ENCODE measurements around the gene SCNN1A. TPM values are rescaled to one million over a fixed set of nuclear protein-coding genes. Genes with fewer than 3 reads are reported as not detected.

SCNN1A gene
- total and polyA plus RNA-seq, 4 donors = 86.6 to 312 (median 125) TPM

DNA sequence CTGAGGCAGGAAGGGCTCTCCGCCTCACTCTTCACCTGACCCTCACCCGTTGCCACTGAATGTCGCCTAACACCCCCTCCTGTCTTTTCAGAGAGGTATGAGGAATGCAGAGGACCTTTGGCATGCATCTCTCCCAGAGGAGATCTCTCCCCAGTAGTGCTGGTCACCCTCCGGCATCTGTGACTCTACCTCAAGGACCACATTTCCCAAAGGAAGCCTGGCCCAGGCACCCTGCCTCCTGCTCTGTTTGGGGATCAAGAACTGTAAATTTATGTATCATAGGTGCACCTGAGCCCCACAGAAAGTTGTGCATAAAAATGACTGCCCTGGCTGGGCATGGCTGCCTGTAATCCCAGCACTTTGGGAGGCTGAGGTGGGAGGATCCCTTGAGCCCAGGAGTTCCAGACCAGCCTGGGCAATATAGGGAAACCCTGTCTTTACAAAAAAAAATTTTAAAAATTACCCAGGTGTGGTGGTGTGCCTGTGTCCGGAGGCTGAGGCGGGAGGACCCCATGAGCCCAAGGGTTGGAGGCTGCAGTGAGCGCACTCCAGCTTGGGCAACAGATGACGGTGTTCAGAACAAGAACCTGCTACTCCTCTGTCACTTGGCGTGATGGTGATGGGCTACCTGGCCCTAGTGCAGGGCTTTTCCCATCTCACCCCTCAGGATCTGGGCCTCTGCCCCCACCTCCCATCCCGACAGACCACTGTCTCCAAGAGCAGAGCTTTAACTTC is 47.2 kb downstream of the SCNN1A start:
- ATAC-seq (ENCODE audit: insufficient read depth, low FRiP score) (no peak), DNase-seq (no peak)
- TF ChIP-seq, protein P1, sequence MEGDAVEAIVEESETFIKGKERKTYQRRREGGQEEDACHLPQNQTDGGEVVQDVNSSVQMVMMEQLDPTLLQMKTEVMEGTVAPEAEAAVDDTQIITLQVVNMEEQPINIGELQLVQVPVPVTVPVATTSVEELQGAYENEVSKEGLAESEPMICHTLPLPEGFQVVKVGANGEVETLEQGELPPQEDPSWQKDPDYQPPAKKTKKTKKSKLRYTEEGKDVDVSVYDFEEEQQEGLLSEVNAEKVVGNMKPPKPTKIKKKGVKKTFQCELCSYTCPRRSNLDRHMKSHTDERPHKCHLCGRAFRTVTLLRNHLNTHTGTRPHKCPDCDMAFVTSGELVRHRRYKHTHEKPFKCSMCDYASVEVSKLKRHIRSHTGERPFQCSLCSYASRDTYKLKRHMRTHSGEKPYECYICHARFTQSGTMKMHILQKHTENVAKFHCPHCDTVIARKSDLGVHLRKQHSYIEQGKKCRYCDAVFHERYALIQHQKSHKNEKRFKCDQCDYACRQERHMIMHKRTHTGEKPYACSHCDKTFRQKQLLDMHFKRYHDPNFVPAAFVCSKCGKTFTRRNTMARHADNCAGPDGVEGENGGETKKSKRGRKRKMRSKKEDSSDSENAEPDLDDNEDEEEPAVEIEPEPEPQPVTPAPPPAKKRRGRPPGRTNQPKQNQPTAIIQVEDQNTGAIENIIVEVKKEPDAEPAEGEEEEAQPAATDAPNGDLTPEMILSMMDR (IDR thresholded peaks at IDR 0.05; ENCODE audit: control extremely low read depth, extremely low read depth) = no peak
- H3K9ac ChIP-seq (ENCODE audit: insufficient read depth in 1 of 2, low read length in 2 of 2) = no peak overlapping the region
- peak overlapping the region in 1 of 2 donors; percentile 34 for H3K27ac ChIP-seq (ENCODE audit: low read depth in 1 of 2, low read length in 1 of 2)
- H3K36me3 ChIP-seq (ENCODE audit: control insufficient read depth in 4 of 4, insufficient read depth in 4 of 4, low read length in 4 of 4) = peaks cover 31 to 51% (median 33%) of the 10 kb centered on the region in 4 donors
- H3K4me3 ChIP-seq = no peak overlapping the region
- H3K27me3 ChIP-seq (ENCODE audit: control insufficient read depth in 3 of 3, insufficient read depth in 3 of 3, low read length in 2 of 3) = no peaks in the 10 kb centered on the region
- WGBS, 2 donors = 77 to 83% methylated on average over 10 of the region's 10 CpGs
- no peaks in the 10 kb centered on the region for H3K9me3 ChIP-seq (ENCODE audit: control insufficient read depth in 4 of 4, insufficient read depth in 3 of 4, low read length in 3 of 4)
- peaks cover 3 to 23% (median 5%) of the 10 kb centered on the region in 5 donors for H3K4me1 ChIP-seq (ENCODE audit: control insufficient read depth in 5 of 5, insufficient read depth in 5 of 5, low read length in 5 of 5)

DNA sequence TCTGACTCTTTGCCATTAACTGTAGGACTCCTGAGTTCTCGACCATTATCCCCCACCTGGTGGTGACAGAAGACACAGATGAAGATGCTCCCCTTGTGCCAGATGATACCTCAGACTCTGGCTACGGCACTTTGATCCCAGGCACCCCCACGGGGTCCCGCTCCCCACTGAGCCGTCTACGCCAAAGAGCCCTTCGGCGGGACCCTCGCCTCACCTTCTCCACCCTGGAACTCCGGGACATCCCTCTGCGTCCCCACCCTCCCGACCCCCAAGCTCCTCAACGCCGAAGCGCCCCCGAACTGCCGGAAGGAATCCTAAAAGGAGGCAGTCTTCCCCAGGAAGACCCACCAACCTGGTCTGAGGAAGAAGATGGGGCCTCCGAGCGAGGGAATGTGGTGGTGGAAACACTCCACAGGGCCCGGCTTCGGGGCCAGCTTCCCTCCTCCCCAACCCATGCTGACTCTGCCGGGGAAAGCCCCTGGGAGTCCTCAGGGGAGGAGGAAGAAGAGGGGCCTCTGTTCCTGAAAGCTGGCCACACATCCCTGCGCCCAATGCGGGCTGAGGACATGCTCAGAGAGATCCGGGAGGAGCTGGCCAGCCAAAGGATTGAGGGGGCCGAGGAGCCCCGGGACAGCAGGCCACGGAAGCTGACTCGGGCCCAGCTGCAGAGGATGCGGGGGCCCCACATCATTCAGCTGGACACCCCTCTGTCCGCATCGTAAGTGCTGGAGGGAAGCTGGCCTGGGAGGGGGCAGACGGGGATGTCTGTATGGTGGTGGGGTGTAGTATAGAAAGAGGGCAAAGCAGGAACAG is 47.9 kb downstream of the SCNN1A start:
- DNase-seq = no peak

DNA sequence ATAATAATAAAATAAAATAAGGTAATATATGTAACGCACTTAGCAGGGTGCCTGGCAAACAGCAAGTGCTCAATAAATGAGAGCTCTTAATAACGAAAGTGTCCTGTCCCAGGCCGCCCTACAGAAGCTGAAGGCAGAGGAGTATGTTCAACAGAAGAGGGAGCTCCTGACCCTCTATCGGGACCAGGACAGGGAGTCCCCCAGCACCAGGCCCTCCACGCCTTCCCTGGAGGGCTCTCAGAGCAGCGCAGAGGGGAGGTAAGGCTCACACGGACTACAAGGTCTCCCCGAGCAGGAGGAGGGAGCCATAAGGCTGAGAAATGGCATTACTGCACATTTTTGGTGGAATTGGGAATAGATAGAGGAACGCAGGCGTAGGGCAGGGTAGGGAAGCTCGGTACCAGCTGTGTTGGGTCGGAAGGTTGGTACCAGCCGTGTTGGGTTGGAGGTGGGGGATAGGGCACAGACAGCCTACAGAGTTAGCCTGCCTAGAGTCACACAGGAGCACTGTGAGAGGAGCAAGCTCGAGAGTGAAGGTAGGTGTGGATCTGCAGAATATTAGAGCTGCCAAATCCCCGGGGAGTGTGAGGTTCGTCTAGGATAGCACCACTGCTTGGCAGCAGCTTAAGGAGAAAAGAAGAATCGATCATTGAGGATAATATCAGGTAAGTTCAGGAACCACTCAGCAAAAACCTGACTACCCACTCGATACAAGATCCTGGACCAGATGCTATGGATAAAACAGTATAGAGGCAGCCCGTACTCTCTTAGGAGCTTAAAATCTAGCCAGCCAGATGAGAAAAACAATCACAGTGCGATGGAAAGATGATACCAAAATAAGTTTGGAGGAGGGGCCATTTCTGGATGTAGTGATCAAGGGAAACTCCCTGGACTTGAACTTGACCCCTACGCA is 48.8 kb downstream of the SCNN1A start:
- H3K27ac ChIP-seq (ENCODE audit: low read depth in 1 of 2, low read length in 1 of 2) = peak overlapping the region in 1 of 2 donors; percentile 54

More for the DNA sequence above, 47.9 kb downstream of the SCNN1A start:
- Histone ChIP-seq H3K36me3 (ENCODE audit: control insufficient read depth in 4 of 4, insufficient read depth in 4 of 4, low read length in 4 of 4) (peaks cover 25 to 44% (median 27%) of the 10 kb centered on the region in 4 donors), H3K9ac (ENCODE audit: insufficient read depth in 1 of 2, low read length in 2 of 2) (no peak overlapping the region), H3K27me3 (ENCODE audit: control insufficient read depth in 3 of 3, insufficient read depth in 3 of 3, low read length in 2 of 3) (no peaks in the 10 kb centered on the region), H3K27ac (ENCODE audit: low read depth in 1 of 2, low read length in 1 of 2) (peak overlapping the region in 1 of 2 donors; percentile 18), H3K4me3 (no peak overlapping the region), H3K4me1 (ENCODE audit: control insufficient read depth in 5 of 5, insufficient read depth in 5 of 5, low read length in 5 of 5) (peaks cover 3 to 28% (median 5%) of the 10 kb centered on the region in 5 donors), H3K9me3 (ENCODE audit: control insufficient read depth in 4 of 4, insufficient read depth in 3 of 4, low read length in 3 of 4) (no peaks in the 10 kb centered on the region)
- ATAC-seq (ENCODE audit: insufficient read depth, low FRiP score) = no peak
- TF ChIP-seq, protein P1 (IDR thresholded peaks at IDR 0.05; ENCODE audit: control extremely low read depth, extremely low read depth) = no peak
- 75 to 80% methylated on average over 32 to 33 of the region's 33 CpGs for WGBS, 2 donors

More for the DNA sequence above, 48.8 kb downstream of the SCNN1A start:
- no peak overlapping the region for H3K4me3 ChIP-seq
- no peaks in the 10 kb centered on the region for H3K9me3 ChIP-seq (ENCODE audit: control insufficient read depth in 4 of 4, insufficient read depth in 3 of 4, low read length in 3 of 4)
- ATAC-seq (ENCODE audit: insufficient read depth, low FRiP score) (no peak), DNase-seq (peak; percentile 84 to 89 (median 85))
- H3K4me1 ChIP-seq (ENCODE audit: control insufficient read depth in 5 of 5, insufficient read depth in 5 of 5, low read length in 5 of 5) = peaks cover 3 to 28% (median 5%) of the 10 kb centered on the region in 5 donors
- WGBS, 2 donors = 54 to 64% methylated on average over 21 of the region's 21 CpGs
- peaks cover 20 to 41% (median 26%) of the 10 kb centered on the region in 4 donors for H3K36me3 ChIP-seq (ENCODE audit: control insufficient read depth in 4 of 4, insufficient read depth in 4 of 4, low read length in 4 of 4)
- H3K27me3 ChIP-seq (ENCODE audit: control insufficient read depth in 3 of 3, insufficient read depth in 3 of 3, low read length in 2 of 3) = no peaks in the 10 kb centered on the region
- TF ChIP-seq, protein P1 (IDR thresholded peaks at IDR 0.05; ENCODE audit: control extremely low read depth, extremely low read depth) = peak; percentile 43
- H3K9ac ChIP-seq (ENCODE audit: insufficient read depth in 1 of 2, low read length in 2 of 2) = no peak overlapping the region

Data from lung (tissue), 12 donors.